Measurements from ENCODE around the gene HOXC5.
"Not testable (repeated sequence)": the region's sequence is repeated elsewhere in the genome, so short reads cannot be mapped to it uniquely, and the experiment has no call there.

The HOXC5 gene

DNA sequence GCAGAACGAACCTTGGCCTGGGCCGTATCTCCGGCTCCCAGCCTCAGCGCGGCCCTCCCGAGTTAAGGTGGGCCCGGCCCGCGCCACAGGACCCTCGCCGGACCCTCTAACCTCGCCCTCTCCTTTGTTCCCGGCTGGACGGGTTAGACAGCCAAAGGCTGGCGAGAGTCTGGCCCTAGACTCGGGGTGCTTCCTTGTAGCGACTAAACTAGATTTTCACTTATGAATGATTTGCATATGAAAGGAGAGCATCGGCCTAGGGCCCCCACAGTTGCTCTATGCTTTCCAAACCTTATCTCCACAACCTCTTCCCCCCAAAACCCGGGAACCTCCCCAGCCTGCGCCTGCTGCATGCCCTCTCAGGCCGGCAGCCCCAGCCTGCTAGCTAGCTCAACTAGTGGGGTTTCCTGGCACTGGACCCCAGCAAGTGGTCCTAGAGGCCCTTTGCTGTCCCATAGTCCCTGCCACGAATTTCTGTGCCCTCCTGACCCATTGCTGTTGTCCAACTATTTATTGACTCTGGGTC lies 2.0 kb downstream of the HOXC5 start:
- DNase-seq = no peak

- peak in 2 of 3 experiments; percentile 42 to 69 for DNase-seq
These were observed 2.9 kb downstream of the HOXC5 start for GRCh38 chr12:54035568-54036264.

GRCh38 chr12:54036620-54037359 lies 3.9 kb downstream of the HOXC5 start:
- peak; percentile 77 to 89 (median 87) for DNase-seq

DNA sequence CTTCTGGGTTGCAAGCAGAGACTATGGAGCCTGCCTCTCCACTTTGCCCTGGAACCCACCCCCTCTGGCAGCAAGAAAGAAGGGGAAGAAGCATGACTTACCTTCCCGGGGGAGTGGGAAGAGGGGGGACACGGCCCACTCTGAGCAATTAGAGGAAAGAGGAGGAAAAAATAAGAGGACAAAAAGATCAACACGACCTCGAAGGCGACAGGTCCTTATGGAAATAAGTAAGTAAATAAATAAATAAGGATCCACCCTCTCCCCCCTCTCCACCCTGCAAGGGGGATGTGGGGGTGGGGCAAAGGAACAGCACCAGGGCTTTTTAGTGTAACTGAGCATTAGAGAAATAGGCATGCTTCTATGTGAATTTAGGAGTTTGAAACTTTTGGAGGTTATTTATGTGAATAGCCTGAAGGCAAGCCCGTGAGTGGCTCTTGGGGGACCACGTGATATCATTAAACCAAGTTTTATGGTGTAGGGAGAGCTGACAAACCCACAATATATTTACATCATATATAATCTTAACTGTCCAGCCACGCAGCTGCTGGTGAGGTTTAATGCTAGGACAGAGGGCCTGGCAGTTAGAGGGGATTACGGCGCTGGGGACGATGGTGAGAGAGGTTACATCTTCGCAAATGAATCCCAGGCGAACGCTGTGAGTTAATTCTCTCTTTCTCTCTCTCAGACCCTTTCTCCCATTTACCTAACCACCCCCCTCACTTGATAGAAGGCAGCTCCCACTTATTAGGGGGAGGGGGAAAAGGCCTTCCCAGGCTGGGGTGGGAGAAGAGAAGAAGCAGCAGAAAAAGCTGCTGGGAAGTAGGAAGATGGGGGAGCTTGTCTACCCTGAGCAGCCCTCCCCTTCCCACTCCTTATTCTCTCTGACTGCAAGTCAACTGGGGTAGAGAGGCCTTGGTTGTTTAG lies 4.8 kb downstream of the HOXC5 start:
- peak in 1 of 3 experiments; percentile 64 for DNase-seq

GRCh38 chr12:54038284-54038870 lies 5.5 kb downstream of the HOXC5 start:
- DNase-seq = peak; percentile 22 to 51 (median 41)

GRCh38 chr12:54038871-54039414 lies 6.1 kb downstream of the HOXC5 start:
- no peak for DNase-seq

- no peak for DNase-seq
These were observed 6.7 kb downstream of the HOXC5 start for GRCh38 chr12:54039417-54040147.

- DNase-seq = no peak
These were observed 7.3 kb downstream of the HOXC5 start for GRCh38 chr12:54040148-54040494.

DNA sequence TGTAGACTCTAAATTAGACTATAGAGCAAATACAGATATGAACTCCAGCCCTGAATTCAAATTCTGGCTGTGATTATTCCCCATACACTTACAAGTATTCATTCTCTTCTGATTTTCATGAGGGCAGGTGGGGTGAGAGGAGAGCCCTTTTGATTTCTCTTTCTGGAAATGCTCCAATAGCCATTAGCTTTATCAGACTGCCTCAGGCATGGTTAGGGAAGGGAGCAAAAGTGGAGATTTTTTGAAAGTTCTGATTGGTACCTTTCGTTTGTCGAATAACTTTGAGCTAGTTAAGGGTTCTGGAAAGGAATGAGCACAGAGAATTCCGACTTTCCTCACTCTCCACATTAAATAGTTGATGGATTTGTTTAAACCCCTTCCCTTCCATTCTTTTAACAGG lies 7.8 kb downstream of the HOXC5 start:
- peak in 1 of 3 experiments; percentile 21 for DNase-seq

DNA sequence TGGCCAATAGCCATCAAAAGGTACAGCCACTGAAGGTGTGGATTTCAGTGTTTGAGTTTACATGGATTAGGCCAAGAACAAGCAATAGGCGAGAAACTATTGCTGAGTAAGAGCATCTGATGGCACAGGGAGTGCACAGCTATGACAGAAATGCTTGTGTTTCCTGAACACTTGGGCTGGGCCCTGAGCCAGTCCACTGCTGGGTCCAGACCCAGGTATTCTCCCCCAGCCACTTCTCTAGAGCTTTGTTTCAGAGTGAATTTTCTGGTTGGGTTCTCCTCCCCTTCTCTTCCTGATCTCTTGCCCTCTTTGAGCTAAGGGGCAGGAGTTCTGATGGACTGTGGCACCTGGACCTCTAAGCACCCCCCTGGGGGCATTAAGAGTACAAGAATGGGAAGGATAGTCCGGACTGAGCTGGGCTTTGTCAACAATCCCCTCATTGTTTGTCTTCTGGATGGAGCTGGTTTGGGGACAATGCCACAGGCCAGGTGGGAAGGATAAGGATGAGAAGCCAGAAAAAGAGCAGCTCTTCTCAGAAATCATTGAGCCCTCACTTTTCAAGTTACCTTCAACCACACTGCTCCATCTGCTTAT lies 8.3 kb downstream of the HOXC5 start:
- no peak for DNase-seq

GRCh38 chr12:54042033-54042432 lies 9.2 kb downstream of the HOXC5 start:
- not testable (repeated sequence) for DNase-seq

- no peak for DNase-seq
These were observed 10.4 kb downstream of the HOXC5 start for GRCh38 chr12:54042970-54043853.

GRCh38 chr12:54044425-54045103 lies 11.7 kb downstream of the HOXC5 start:
- peak in 1 of 3 experiments; percentile 55 for DNase-seq

- no peak for DNase-seq
These were observed 12.6 kb downstream of the HOXC5 start for GRCh38 chr12:54045401-54045800.

GRCh38 chr12:54045868-54046521 lies 13.1 kb downstream of the HOXC5 start:
- no peak for DNase-seq

GRCh38 chr12:54046809-54047159 lies 13.9 kb downstream of the HOXC5 start:
- no peak for DNase-seq

- DNase-seq = no peak
These were observed 14.5 kb downstream of the HOXC5 start for GRCh38 chr12:54047160-54047963.

GRCh38 chr12:54047964-54048303 lies 15.1 kb downstream of the HOXC5 start:
- no peak for DNase-seq
